HG03432 (cell line): ENCODE results near the gene AP1S3.
A peak's percentile ranks its signal among the peaks of the same experiment; 100 is the strongest.

Experiments used
- ATAC-seq: cut with Tn5 transposase; IDR thresholded peaks from one replicate; pipeline ENCODE4 v1.9.1; 2021; ENCODE audit warnings: mild to moderate bottlenecking, moderate library complexity; ENCODE audit not compliant: unreplicated experiment

AP1S3 gene

GRCh38 chr2:223764796-223765195, 72.6 kb downstream of the AP1S3 start:
- no peak for ATAC-seq

- ATAC-seq = no peak
These were observed 74.5 kb downstream of the AP1S3 start for GRCh38 chr2:223762853-223763252.

- ATAC-seq = peak; percentile 75
These were observed 75.6 kb downstream of the AP1S3 start for GRCh38 chr2:223761746-223762145.

GRCh38 chr2:223760838-223761502, 76.4 kb downstream of the AP1S3 start:
- ATAC-seq = peak; percentile 87

- no peak for ATAC-seq
These were observed 77.6 kb downstream of the AP1S3 start for GRCh38 chr2:223759569-223760430.

GRCh38 chr2:223758131-223758840, 79.1 kb downstream of the AP1S3 start:
- ATAC-seq = no peak

- ATAC-seq = no peak
These were observed 83.4 kb downstream of the AP1S3 start for GRCh38 chr2:223753940-223754339.

- ATAC-seq = no peak
These were observed 86.4 kb downstream of the AP1S3 start for GRCh38 chr2:223751012-223751411.

- ATAC-seq = no peak
These were observed 89.9 kb downstream of the AP1S3 start for GRCh38 chr2:223747392-223748042.

- ATAC-seq = no peak
These were observed 90.8 kb downstream of the AP1S3 start for GRCh38 chr2:223746611-223747010.

GRCh38 chr2:223744580-223744979, 92.8 kb downstream of the AP1S3 start:
- ATAC-seq = no peak

GRCh38 chr2:223740679-223741078, 96.7 kb downstream of the AP1S3 start:
- ATAC-seq = no peak

GRCh38 chr2:223737207-223737606, 100.2 kb downstream of the AP1S3 start:
- ATAC-seq = no peak

GRCh38 chr2:223736488-223736887, 100.9 kb downstream of the AP1S3 start:
- ATAC-seq = no peak

GRCh38 chr2:223735659-223736244, 101.6 kb downstream of the AP1S3 start:
- ATAC-seq = no peak

- ATAC-seq = no peak
These were observed 102.2 kb downstream of the AP1S3 start for GRCh38 chr2:223735035-223735640.

GRCh38 chr2:223734346-223734745, 103.0 kb downstream of the AP1S3 start:
- no peak for ATAC-seq

GRCh38 chr2:223732346-223732745, 105.0 kb downstream of the AP1S3 start:
- no peak for ATAC-seq

- no peak for ATAC-seq
These were observed 105.9 kb downstream of the AP1S3 start for GRCh38 chr2:223731503-223731902.

- ATAC-seq = no peak
These were observed 107.6 kb downstream of the AP1S3 start for GRCh38 chr2:223729781-223730180.
